ENCODE data around the gene EEIG2.

- TF ChIP-seq TSC22D4 (tag; IDR thresholded peaks at IDR 0.05), result no peak
- TF ChIP-seq CTCF (IDR thresholded peaks at IDR 0.05 in 2 of 3, conservative IDR thresholded peaks at IDR 0.05 in 1 of 3; ENCODE audit: insufficient read depth in 2 of 3, low read depth in 1 of 3, low read length in 3 of 3), result no peak
- no peak for TF ChIP-seq TFE3 (CRISPR knock-in tag; IDR thresholded peaks at IDR 0.05)
- no peak for TF ChIP-seq ZNF644 (tag; IDR thresholded peaks at IDR 0.05; ENCODE audit: low read depth)
- no peak for TF ChIP-seq KLF6 (CRISPR knock-in tag; IDR thresholded peaks at IDR 0.05; ENCODE audit: borderline replicate concordance)
- TF ChIP-seq KDM4B (IDR thresholded peaks at IDR 0.05; ENCODE audit: borderline replicate concordance in 2 of 2, low read depth in 1 of 2), result no peak
Measured at GRCh38 chr1:108523829-108524228, 36.1 kb upstream of the EEIG2 start.

Data from K562 (cell line).